PC-3 (cell line): Measurements from ENCODE around the gene SLC10A2. TPM values are rescaled to one million over a fixed set of nuclear protein-coding genes. Genes with fewer than 3 reads are reported as not detected.

ENCODE experiments used
- ATAC-seq: fragments of 200-7000 bp; cut with Tn5 transposase; 2 replicates; pipeline ENCODE4 v1.9.1; 2020; ENCODE audit warnings: mild to moderate bottlenecking, moderate library complexity
- BruUV-seq: library from RNA; stranded (reverse); fragments of 400-500 nt; replicated peaks from 2 replicates; lab custom pipeline; 2021; lab: Mats Ljungman, UMichigan
- CTCF ChIA-PET: fragments of 300-600 bp; sonication (Branson Sonifier 250); formaldehyde crosslinking; loops from one replicate; lab custom pipeline; 2022; ENCODE audit warnings: antibody characterized with exemption; lab: Charles Lee
- POLR2A ChIA-PET: fragments of 300-600 bp; sonication (Branson Sonifier 250); formaldehyde crosslinking; loops from one replicate; lab custom pipeline; 2022; ENCODE audit warnings: antibody characterized with exemption; ENCODE audit not compliant: unreplicated experiment; lab: Charles Lee
- DNase-seq: peaks from one replicate; pipeline ENCODE4 v3.0.0-alpha.2; 2015
- H2AFZ ChIP-seq: fragments of 300-600 bp; sonication (generic); 2 replicates; pipeline ENCODE4 v1.6.0; 2016; ENCODE audit warnings: antibody characterized with exemption, low read length
- H3F3A ChIP-seq: fragments of 300-600 bp; sonication (generic); one replicate; pipeline ENCODE4 v1.6.0; 2017; ENCODE audit warnings: antibody characterized with exemption, low read length, control low read depth, mild to moderate bottlenecking; ENCODE audit not compliant: unreplicated experiment
- H3K27ac ChIP-seq: fragments of 300-600 bp; sonication (generic); 2 replicates; pipeline ENCODE4 v1.5.1; 2016; ENCODE audit warnings: mild to moderate bottlenecking, low read length
- H3K27me3 ChIP-seq: fragments of 300-600 bp; sonication (generic); 2 replicates; pipeline ENCODE4 v1.6.1; 2016; ENCODE audit warnings: low read length, mixed read lengths
- H3K36me3 ChIP-seq: fragments of 300-600 bp; sonication (generic); 2 replicates; pipeline ENCODE4 v1.6.1; 2016; ENCODE audit warnings: low read depth, mixed run types, low read length, mixed read lengths
- H3K4me1 ChIP-seq: fragments of 300-600 bp; sonication (generic); 2 replicates; pipeline ENCODE4 v1.5.1; 2016; ENCODE audit warnings: low read length; ENCODE audit not compliant: insufficient read depth
- H3K4me2 ChIP-seq: fragments of 300-600 bp; sonication (generic); 2 replicates; pipeline ENCODE4 v1.6.0; 2016; ENCODE audit warnings: low read length
- H3K4me3 ChIP-seq: fragments of 300-600 bp; sonication (generic); 2 replicates; pipeline ENCODE4 v1.5.1; 2016; ENCODE audit warnings: mild to moderate bottlenecking, low read length, mixed read lengths
- H3K79me2 ChIP-seq: fragments of 300-600 bp; sonication (generic); 2 replicates; pipeline ENCODE4 v1.6.1; 2017; ENCODE audit warnings: low read length, mixed read lengths
- H3K9ac ChIP-seq: fragments of 300-600 bp; sonication (generic); 2 replicates; pipeline ENCODE4 v1.6.0; 2016; ENCODE audit warnings: mild to moderate bottlenecking, low read length
- H3K9me2 ChIP-seq: fragments of 300-600 bp; sonication (generic); replicated peaks from 2 replicates; pipeline ENCODE4 v1.6.1; 2016; ENCODE audit warnings: mixed run types, low read length, mixed read lengths
- H3K9me3 ChIP-seq: fragments of 300-600 bp; sonication (generic); 2 replicates; pipeline ENCODE4 v1.6.1; 2016; ENCODE audit warnings: low read length, mixed read lengths
- H4K20me1 ChIP-seq: fragments of 300-600 bp; sonication (generic); 2 replicates; pipeline ENCODE4 v1.6.1; 2016; ENCODE audit warnings: low read length, mixed read lengths
- EZH2 ChIP-seq: fragments of 300-600 bp; sonication (generic); IDR thresholded peaks from one replicate; pipeline ENCODE4 v1.6.1; 2017; ENCODE audit warnings: antibody characterized with exemption, mild to moderate bottlenecking, low read length; ENCODE audit not compliant: unreplicated experiment
- EZH2phosphoT487 ChIP-seq: fragments of 300-600 bp; sonication (generic); IDR thresholded peaks from 2 replicates; pipeline ENCODE4 v1.6.1; 2018; ENCODE audit warnings: mild to moderate bottlenecking, antibody characterized with exemption, low read length, borderline replicate concordance
- intact Hi-C: fragments of 100-400 bp; cut with micrococcal nuclease; formaldehyde crosslinking; loops from 2 replicates; pipeline ENCODE4 v1.9.0; 2023
- total RNA-seq: library from RNA; depleted of rRNA; stranded (reverse); fragments of >200 nt; gene quantifications from 2 replicates; pipeline ENCODE4 v1.2.3, GENCODE V29; 2014
- TF ChIP-seq, protein P1 (sequence below): fragments of 300-600 bp; sonication (generic); conservative IDR thresholded peaks from 2 replicates; pipeline ENCODE4 v1.5.1; 2017; ENCODE audit warnings: antibody characterized with exemption, low read depth, mild to moderate bottlenecking, low read length

SLC10A2 gene
- total RNA-seq, 1 experiment from 2014 or later, result not detected

GRCh38 chr13:103087275-103087674, 21.1 kb upstream of the SLC10A2 start:
- Histone ChIP-seq H3K9ac (no peak overlapping the region), H3K9me2 (no peaks in the 10 kb centered on the region), H3K4me3 (no peak overlapping the region), H3F3A (no peaks in the 10 kb centered on the region), H3K4me2 (no peak overlapping the region), H4K20me1 (no peaks in the 10 kb centered on the region), H2AFZ (no peak overlapping the region), H3K79me2 (no peaks in the 10 kb centered on the region), H3K4me1 (no peaks in the 10 kb centered on the region), H3K27me3 (peaks cover 15% of the 10 kb centered on the region; the same call in 1 of the 2 replicates), H3K36me3 (no peaks in the 10 kb centered on the region), H3K9me3 (no peaks in the 10 kb centered on the region), H3K27ac (no peak overlapping the region)
- no peak for DNase-seq
- POLR2A ChIA-PET, result no interaction called here
- TF ChIP-seq EZH2phosphoT487 (no peak), EZH2 (no peak)
- TF ChIP-seq, protein P1, sequence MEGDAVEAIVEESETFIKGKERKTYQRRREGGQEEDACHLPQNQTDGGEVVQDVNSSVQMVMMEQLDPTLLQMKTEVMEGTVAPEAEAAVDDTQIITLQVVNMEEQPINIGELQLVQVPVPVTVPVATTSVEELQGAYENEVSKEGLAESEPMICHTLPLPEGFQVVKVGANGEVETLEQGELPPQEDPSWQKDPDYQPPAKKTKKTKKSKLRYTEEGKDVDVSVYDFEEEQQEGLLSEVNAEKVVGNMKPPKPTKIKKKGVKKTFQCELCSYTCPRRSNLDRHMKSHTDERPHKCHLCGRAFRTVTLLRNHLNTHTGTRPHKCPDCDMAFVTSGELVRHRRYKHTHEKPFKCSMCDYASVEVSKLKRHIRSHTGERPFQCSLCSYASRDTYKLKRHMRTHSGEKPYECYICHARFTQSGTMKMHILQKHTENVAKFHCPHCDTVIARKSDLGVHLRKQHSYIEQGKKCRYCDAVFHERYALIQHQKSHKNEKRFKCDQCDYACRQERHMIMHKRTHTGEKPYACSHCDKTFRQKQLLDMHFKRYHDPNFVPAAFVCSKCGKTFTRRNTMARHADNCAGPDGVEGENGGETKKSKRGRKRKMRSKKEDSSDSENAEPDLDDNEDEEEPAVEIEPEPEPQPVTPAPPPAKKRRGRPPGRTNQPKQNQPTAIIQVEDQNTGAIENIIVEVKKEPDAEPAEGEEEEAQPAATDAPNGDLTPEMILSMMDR, result no peak
- intact Hi-C loops, result no loop called here
- BruUV-seq, result no TSS peak
- no peak for ATAC-seq
- CTCF ChIA-PET, result no interaction called here

DNA sequence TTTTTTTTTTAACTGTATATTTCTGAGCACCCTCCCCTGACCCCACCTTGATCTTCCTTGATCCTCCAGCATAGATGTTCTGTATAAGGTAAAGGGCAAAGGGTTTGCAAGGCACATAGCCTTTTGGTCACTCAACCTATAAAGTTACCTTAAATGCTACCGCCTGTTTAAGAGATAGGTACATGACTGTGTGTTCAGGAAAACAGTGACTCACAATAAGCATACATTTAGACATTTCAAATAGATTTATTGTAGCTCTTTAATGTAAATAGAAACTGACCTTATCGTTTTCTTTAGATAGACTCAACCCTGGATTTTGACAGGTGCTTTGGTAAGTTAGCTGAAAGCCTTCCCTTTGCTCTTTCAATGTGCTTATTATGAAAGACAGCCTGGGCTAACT, 15.2 kb upstream of the SLC10A2 start:
- no peak overlapping the region for H3K27ac ChIP-seq
- H3K9me3 ChIP-seq, result no peaks in the 10 kb centered on the region
- no TSS peak for BruUV-seq
- ChIA-PET CTCF (no interaction called here), POLR2A (no interaction called here)
- no peaks in the 10 kb centered on the region for H3F3A ChIP-seq
- peak; percentile 45; the same call in 1 of the 2 replicates for ATAC-seq
- TF ChIP-seq, protein P1, result no peak
- no peak for TF ChIP-seq EZH2
- no peak for TF ChIP-seq EZH2phosphoT487
- no peaks in the 10 kb centered on the region for H3K79me2 ChIP-seq
- no peak overlapping the region for H2AFZ ChIP-seq
- intact Hi-C loops, result no loop called here
- H4K20me1 ChIP-seq, result no peaks in the 10 kb centered on the region
- H3K4me1 ChIP-seq, result no peaks in the 10 kb centered on the region
- H3K9ac ChIP-seq, result no peak overlapping the region
- H3K4me3 ChIP-seq, result no peak overlapping the region
- H3K27me3 ChIP-seq, result peaks cover 48% of the 10 kb centered on the region
- H3K4me2 ChIP-seq, result no peak overlapping the region
- H3K36me3 ChIP-seq, result no peaks in the 10 kb centered on the region
- DNase-seq, result peak; percentile 40
- no peaks in the 10 kb centered on the region for H3K9me2 ChIP-seq

DNA sequence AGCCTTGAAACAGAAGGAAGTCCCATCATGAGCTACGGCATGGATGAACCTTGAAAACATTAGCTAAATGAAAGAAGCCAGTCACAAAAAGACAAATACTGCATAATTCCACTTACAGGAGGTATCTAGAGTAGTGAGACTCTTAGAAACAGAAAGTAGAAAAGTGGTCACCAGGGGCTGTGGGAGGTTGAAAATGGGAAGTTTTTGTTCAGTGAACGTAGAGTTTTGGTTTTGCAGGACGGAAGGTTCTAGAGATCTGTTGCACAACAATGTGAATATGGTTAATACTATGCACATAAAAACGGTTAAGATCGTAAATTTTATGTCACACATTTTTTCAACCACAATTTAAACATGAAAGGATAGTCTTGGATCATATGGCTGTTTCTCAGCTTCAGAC, 11.9 kb upstream of the SLC10A2 start:
- CTCF ChIA-PET, result no interaction called here
- no peak overlapping the region for H3K9ac ChIP-seq

More for the DNA sequence above, 11.9 kb upstream of the SLC10A2 start:
- no peak overlapping the region for H2AFZ ChIP-seq
- no peak for TF ChIP-seq EZH2
- POLR2A ChIA-PET, result no interaction called here
- H3K27ac ChIP-seq, result no peak overlapping the region
- H4K20me1 ChIP-seq, result no peaks in the 10 kb centered on the region
- DNase-seq (no peak), ATAC-seq (no peak)
- H3K36me3 ChIP-seq, result no peaks in the 10 kb centered on the region
- H3K4me3 ChIP-seq, result no peak overlapping the region
- no peak overlapping the region for H3K4me2 ChIP-seq
- no peaks in the 10 kb centered on the region for H3K4me1 ChIP-seq
- no peaks in the 10 kb centered on the region for H3K9me3 ChIP-seq
- no TSS peak for BruUV-seq
- intact Hi-C loops, result no loop called here
- H3F3A ChIP-seq, result no peaks in the 10 kb centered on the region
- peaks cover 37% of the 10 kb centered on the region for H3K27me3 ChIP-seq
- H3K79me2 ChIP-seq, result no peaks in the 10 kb centered on the region
- H3K9me2 ChIP-seq, result no peaks in the 10 kb centered on the region
